GM10248 (cell line): ENCODE measurements around the gene APOL2.
"Not testable (repeated sequence)": the region's sequence is repeated elsewhere in the genome, so short reads cannot be mapped to it uniquely, and the experiment has no call there.

Source experiments
- CTCF ChIA-PET: fragments of 300-600 bp; sonication (Branson Sonifier 250); formaldehyde crosslinking; extraction: SDS; loops from one replicate; lab custom pipeline; 2021; ENCODE audit warnings: antibody characterized with exemption; lab: Yijun Ruan, JAX
- POLR2A ChIA-PET: fragments of 350-650 bp; sonication (Branson Sonifier 250); formaldehyde crosslinking; extraction: SDS; loops from one replicate; lab custom pipeline; 2020; ENCODE audit warnings: antibody characterized with exemption; lab: Yijun Ruan, JAX
- DNase-seq: peaks from one replicate; pipeline ENCODE4 v3.0.0; 2012; ENCODE audit errors: extremely low spot score
- CTCF ChIP-seq: IDR thresholded peaks from 2 replicates; pipeline ENCODE4 v1.5.1; 2012; ENCODE audit warnings: mild to moderate bottlenecking, low read depth; ENCODE audit errors: extremely low read depth, missing control alignments, control extremely low read depth

Gene APOL2

GRCh38 chr22:36253523-36254490 is 14.5 kb upstream of the APOL2 start:
- no peak for DNase-seq
- POLR2A ChIA-PET: interaction anchor here (0.5 to 1.4 kb wide), 3 partner anchors 11 to 60 kb away, joined by 3 to 6 read pairs (median 5); partner anchors contain the start of gene APOL2
- CTCF ChIA-PET: interaction anchor here (0.9 to 5.7 kb wide), 5 partner anchors 11 to 33 kb away, joined by 3 to 46 read pairs (median 9); partner anchors contain the start of gene APOL2
- no peak for TF ChIP-seq CTCF

GRCh38 chr22:36252754-36253522 is 13.6 kb upstream of the APOL2 start, which contains the start of gene APOL1:
APOL1 (plus strand) TSS chr22:36253133; CDS start chr22:36254956, 1,823 bp downstream.
- TF ChIP-seq CTCF: no peak
- peak; percentile 66 for DNase-seq
- POLR2A ChIA-PET: interaction anchor here (0.5 kb wide), 1 partner anchor 61 kb away, joined by 3 read pairs; no protein-coding TSS in a partner anchor
- CTCF ChIA-PET: interaction anchor here (0.9 to 5.7 kb wide), 4 partner anchors 10 to 34 kb away, joined by 3 to 46 read pairs (median 12); partner anchors contain the start of gene APOL2

GRCh38 chr22:36251979-36252608 is 12.8 kb upstream of the APOL2 start:
- DNase-seq, POLR2A ChIA-PET: not testable (repeated sequence)
- CTCF ChIA-PET: interaction anchor here (2.5 to 5.7 kb wide), 3 partner anchors 9 to 26 kb away, joined by 9 to 46 read pairs (median 14); partner anchors contain the start of gene APOL2

- POLR2A ChIA-PET, DNase-seq: not testable (repeated sequence)
- CTCF ChIA-PET: interaction anchor here (1.0 to 5.7 kb wide), 2 partner anchors 11 to 30 kb away, joined by 3 to 46 read pairs; partner anchors contain the start of gene APOL2
Measured at GRCh38 chr22:36250292-36250960, 11.1 kb upstream of the APOL2 start.

- no peak for TF ChIP-seq CTCF
- CTCF ChIA-PET: interaction anchor here (1.2 to 2.3 kb wide), 3 partner anchors 9 to 29 kb away, joined by 3 to 7 read pairs (median 7); partner anchors contain the start of gene APOL2
- POLR2A ChIA-PET: no interaction called here
- DNase-seq: no peak
Measured at GRCh38 chr22:36249160-36249559, 9.8 kb upstream of the APOL2 start.

- CTCF ChIA-PET: interaction anchor here (1.4 to 2.3 kb wide), 2 partner anchors 9 to 30 kb away, joined by 7 read pairs; partner anchors contain the start of gene APOL2
- DNase-seq: no peak
- POLR2A ChIA-PET: no interaction called here
- no peak for TF ChIP-seq CTCF
Measured at GRCh38 chr22:36247955-36248354, 8.6 kb upstream of the APOL2 start.

- TF ChIP-seq CTCF: no peak
- no peak for DNase-seq
- CTCF ChIA-PET: no interaction called here
- POLR2A ChIA-PET: no interaction called here
Measured at GRCh38 chr22:36246718-36247117, 7.4 kb upstream of the APOL2 start.
